GM12872 (cell line): ENCODE measurements around the gene TRIM6.

Experiments used
- CTCF ChIP-seq: IDR thresholded peaks from 3 replicates; pipeline ENCODE4 v1.5.1; 2011; ENCODE audit warnings: low read depth, mild to moderate bottlenecking, low read length, moderate library complexity; ENCODE audit not compliant: insufficient read depth

Gene TRIM6

GRCh38 chr11:5611627-5612026 is 15.2 kb downstream of the TRIM6 start:
- TF ChIP-seq CTCF, result no peak

- TF ChIP-seq CTCF, result no peak
Measured at GRCh38 chr11:5618807-5619206, 22.4 kb downstream of the TRIM6 start.

- TF ChIP-seq CTCF, result no peak
Measured at GRCh38 chr11:5620651-5621521, 24.4 kb downstream of the TRIM6 start.

GRCh38 chr11:5621580-5621979 is 25.1 kb downstream of the TRIM6 start:
- no peak for TF ChIP-seq CTCF

- no peak for TF ChIP-seq CTCF
Measured at GRCh38 chr11:5622802-5623201, 26.4 kb downstream of the TRIM6 start.

GRCh38 chr11:5624489-5625279 is 28.2 kb downstream of the TRIM6 start, which contains the start of gene TRIM34:
TRIM34 (plus strand) TSS chr11:5625001; CDS start chr11:5632332, 7,331 bp downstream.
- no peak for TF ChIP-seq CTCF

GRCh38 chr11:5625281-5625680 is 28.8 kb downstream of the TRIM6 start:
- no peak for TF ChIP-seq CTCF
